HCT116 (cell line): Measurements from ENCODE around the gene C19orf44. TPM values are rescaled to one million over a fixed set of nuclear protein-coding genes. Genes with fewer than 3 reads are reported as not detected.

Experiments used
- ATAC-seq: fragments of 200-7000 bp; cut with Tn5 transposase; 2 replicates; pipeline ENCODE4 v1.9.1; 2020; ENCODE audit warnings: mild to moderate bottlenecking, moderate library complexity
- BruUV-seq: library from RNA; stranded (reverse); fragments of 400-500 nt; replicated peaks from 2 replicates; lab custom pipeline; 2021; lab: Mats Ljungman, UMichigan
- CTCF ChIA-PET: fragments of 300-600 bp; sonication (Branson Sonifier 250); formaldehyde crosslinking; loops from one replicate; lab custom pipeline; 2021; ENCODE audit warnings: antibody characterized with exemption; lab: Charles Lee
- POLR2A ChIA-PET: fragments of 300-600, 350-600 bp; sonication (Branson Sonifier 250); formaldehyde crosslinking; loops from one replicate; lab custom pipeline; 2021; ENCODE audit warnings: antibody characterized with exemption; lab: Charles Lee
- RAD21 ChIA-PET, 2 experiments: fragments of 300-600 bp; sonication (Branson Sonifier 250); formaldehyde crosslinking; loops; one replicate each; lab custom pipeline; 2023; ENCODE audit warnings: low total read pairs in 2 of 2; ENCODE audit not compliant: uncharacterized antibody in 2 of 2, unreplicated experiment in 2 of 2, low non-redundant PET in 1 of 2; lab: Charles Lee
- DNase-seq: peaks from one replicate; pipeline ENCODE4 v3.0.0-alpha.2; 2010; ENCODE audit warnings: low read depth, low spot score
- H2AFZ ChIP-seq: fragments of 200-600 bp; shearing (Covaris generic), sonication (generic); 2 replicates; pipeline ENCODE4 v1.6.1; 2017; ENCODE audit warnings: low read depth, mixed run types, mixed read lengths, antibody characterized with exemption, low read length; ENCODE audit not compliant: poor library complexity, severe bottlenecking
- H3K27ac ChIP-seq: 2 replicates; pipeline ENCODE4 v1.5.1; 2012; ENCODE audit warnings: low read depth, low read length
- H3K27me3 ChIP-seq: fragments of 200-600 bp; sonication (generic); 2 replicates; pipeline ENCODE4 v1.6.1; 2016; ENCODE audit warnings: mixed run types, low read length, mixed read lengths; ENCODE audit not compliant: insufficient read depth
- H3K36me3 ChIP-seq, 2 experiments: fragments of 200-500 bp in 1 of 2; fragments of 200-600 bp in 1 of 2; sonication (Bioruptor generic) in 1 of 2; sonication (generic) in 1 of 2; 2 replicates each; pipeline versions ENCODE4 v1.5.1 to v1.6.1; 2014 to 2016; ENCODE audit warnings: low read length in 2 of 2, inconsistent platforms in 1 of 2, mixed read lengths in 1 of 2, mixed run types in 1 of 2; ENCODE audit not compliant: insufficient read depth in 2 of 2, control insufficient read depth in 1 of 2
- H3K4me1 ChIP-seq, 2 experiments: fragments of 200-600 bp in 1 of 2; sonication (generic) in 1 of 2; 2 replicates each; pipeline versions ENCODE4 v1.5.1 to v1.6.1; 2012 to 2017; ENCODE audit warnings: low read length in 2 of 2, inconsistent platforms in 1 of 2, mild to moderate bottlenecking in 1 of 2, mixed read lengths in 1 of 2, mixed run types in 1 of 2, moderate library complexity in 1 of 2; ENCODE audit not compliant: insufficient read depth in 2 of 2, control insufficient read depth in 1 of 2
- H3K4me2 ChIP-seq: fragments of 200-600 bp; sonication (generic); 2 replicates; pipeline ENCODE4 v1.6.1; 2017; ENCODE audit warnings: mixed run types, low read length, mixed read lengths
- H3K4me3 ChIP-seq, 2 experiments: fragments of 200-600 bp in 1 of 2; sonication (generic) in 1 of 2; replicated peaks in 1 of 2; 2 replicates each; pipeline ENCODE4 v1.5.1; 2011 to 2016; ENCODE audit warnings: low read length in 2 of 2, control low read depth in 1 of 2, low read depth in 1 of 2, mild to moderate bottlenecking in 1 of 2, mixed read lengths in 1 of 2, mixed run types in 1 of 2
- H3K79me2 ChIP-seq: fragments of 200-600 bp; sonication (generic); 2 replicates; pipeline ENCODE4 v1.6.1; 2017; ENCODE audit warnings: mild to moderate bottlenecking, mixed run types, low read length, moderate library complexity, mixed read lengths; ENCODE audit not compliant: insufficient read depth
- H3K9ac ChIP-seq: fragments of 200-600 bp; sonication (generic); 2 replicates; pipeline ENCODE4 v1.6.1; 2016; ENCODE audit warnings: low read length, mixed read lengths
- H3K9me2 ChIP-seq: fragments of 200-600 bp; sonication (generic), shearing (Covaris generic); 2 replicates; pipeline ENCODE4 v1.6.1; 2017; ENCODE audit warnings: mixed run types, mild to moderate bottlenecking, moderate library complexity; ENCODE audit not compliant: insufficient read depth
- H3K9me3 ChIP-seq, 2 experiments: fragments of 200-500 bp in 1 of 2; fragments of 200-600 bp in 1 of 2; sonication (Bioruptor generic) in 1 of 2; sonication (generic) in 1 of 2; 2 replicates each; pipeline ENCODE4 v1.6.1; 2014 to 2017; ENCODE audit warnings: low read length in 2 of 2, mixed read lengths in 2 of 2, inconsistent platforms in 1 of 2, low read depth in 1 of 2, mild to moderate bottlenecking in 1 of 2, mixed run types in 1 of 2, moderate library complexity in 1 of 2; ENCODE audit not compliant: control insufficient read depth in 1 of 2, insufficient read depth in 1 of 2
- H4K20me1 ChIP-seq: fragments of 200-600 bp; sonication (generic), shearing (Covaris generic); 2 replicates; pipeline ENCODE4 v1.6.1; 2017; ENCODE audit warnings: mixed run types, mild to moderate bottlenecking, moderate library complexity; ENCODE audit not compliant: insufficient read depth
- CEBPB ChIP-seq: IDR thresholded peaks from 2 replicates; pipeline ENCODE4 v1.6.1; 2012; ENCODE audit warnings: low read depth
- POLR2AphosphoS5 ChIP-seq: IDR thresholded peaks from 2 replicates; pipeline ENCODE4 v1.6.1; 2011; ENCODE audit warnings: mild to moderate bottlenecking, low read depth, low read length, moderate library complexity
- RAD21 ChIP-seq: IDR thresholded peaks from 2 replicates; pipeline ENCODE4 v1.6.1; 2012; ENCODE audit warnings: low read depth, mild to moderate bottlenecking
- SP1 ChIP-seq: IDR thresholded peaks from 2 replicates; pipeline ENCODE4 v1.6.1; 2012; ENCODE audit warnings: low read depth
- SRF ChIP-seq: IDR thresholded peaks from 2 replicates; pipeline ENCODE4 v1.6.1; 2012; ENCODE audit warnings: low read depth
- YY1 ChIP-seq: IDR thresholded peaks from 2 replicates; pipeline ENCODE4 v1.6.1; 2011; ENCODE audit warnings: low read length, low read depth, moderate library complexity, mild to moderate bottlenecking; ENCODE audit not compliant: insufficient replicate concordance; ENCODE audit errors: extremely low read depth
- ZFX ChIP-seq: fragments of 450-650 bp; IDR thresholded peaks from 2 replicates; pipeline ENCODE4 v1.6.1; 2017
- intact Hi-C: fragments of 100-400 bp; cut with micrococcal nuclease; formaldehyde crosslinking; loops from 2 replicates; pipeline ENCODE4 v1.10.0; 2022
- total RNA-seq: library from RNA; stranded (reverse); gene quantifications from one replicate; pipeline ENCODE4 v1.2.1, GENCODE V29; 2021; ENCODE audit not compliant: unreplicated experiment
- TF ChIP-seq, protein P1 (sequence below): IDR thresholded peaks from 2 replicates; pipeline ENCODE4 v1.6.1; 2012
- TF ChIP-seq, protein P2 (sequence below): IDR thresholded peaks from 2 replicates; pipeline ENCODE4 v1.6.1; 2011; ENCODE audit warnings: mild to moderate bottlenecking, low read length, moderate library complexity; ENCODE audit not compliant: insufficient replicate concordance; ENCODE audit errors: extremely low read depth
- TF ChIP-seq, protein P3 (sequence below): IDR thresholded peaks from 2 replicates; pipeline ENCODE4 v1.6.1; 2012; ENCODE audit warnings: low read depth

Gene C19orf44
- total RNA-seq, 1 experiment from 2014 or later, result 6.8 TPM

DNA sequence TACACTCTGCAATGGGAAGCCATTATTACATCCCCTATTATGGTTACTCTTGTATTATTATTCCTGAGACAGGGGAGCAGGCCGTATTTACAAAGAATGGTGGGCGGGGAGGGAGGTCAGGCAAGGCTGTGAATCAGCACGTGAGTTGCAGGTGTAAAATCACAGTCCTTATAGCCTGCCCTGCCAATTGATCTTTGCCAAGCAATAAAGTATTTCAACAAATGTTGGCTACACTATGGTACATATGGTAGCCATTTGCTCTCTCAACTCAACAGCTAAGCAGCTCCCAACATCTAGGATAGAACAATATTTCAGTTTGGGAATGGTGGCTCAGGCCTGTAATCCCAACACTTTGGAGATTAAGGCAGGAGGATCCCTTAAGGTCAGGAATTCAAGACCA lies 36.5 kb upstream of the C19orf44 start (continued):
- TF ChIP-seq, protein P1, sequence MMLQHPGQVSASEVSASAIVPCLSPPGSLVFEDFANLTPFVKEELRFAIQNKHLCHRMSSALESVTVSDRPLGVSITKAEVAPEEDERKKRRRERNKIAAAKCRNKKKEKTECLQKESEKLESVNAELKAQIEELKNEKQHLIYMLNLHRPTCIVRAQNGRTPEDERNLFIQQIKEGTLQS, result no peak
- TF ChIP-seq RAD21, result no peak
- TF ChIP-seq, all 23 proteins: peak for 0

DNA sequence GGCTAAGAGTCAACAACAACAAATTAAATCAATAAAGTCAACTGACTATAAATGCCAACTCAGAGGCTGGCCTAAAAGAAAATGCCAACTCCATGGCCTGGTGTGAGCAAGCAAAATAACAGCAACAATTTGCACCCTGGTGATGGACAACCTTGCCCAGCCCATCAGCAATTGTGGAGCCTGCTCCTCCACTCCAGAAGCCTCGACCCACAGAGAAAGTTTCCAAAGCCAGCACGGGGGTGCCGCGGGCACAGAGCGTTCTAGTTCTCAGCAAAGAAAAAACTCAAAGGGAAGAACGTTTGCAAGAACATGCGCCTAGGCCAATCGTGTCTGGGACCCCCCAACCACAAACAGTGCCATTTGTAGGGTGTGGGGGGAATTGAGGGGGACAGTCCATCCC lies 35.7 kb upstream of the C19orf44 start:
- no TSS peak for BruUV-seq
- ChIA-PET RAD21 (no interaction called here), CTCF (no interaction called here), POLR2A (no interaction called here)
- no peak overlapping the region for H2AFZ ChIP-seq
- H3K27me3 ChIP-seq, result no peaks in the 10 kb centered on the region
- ATAC-seq, result no peak
- H4K20me1 ChIP-seq, result 0 out of 2 replicates have a peak, but pooled peaks cover 5% of the 10 kb centered on the region
- intact Hi-C loops, result no loop called here
- no peaks in the 10 kb centered on the region for H3K36me3 ChIP-seq
- H3K9me3 ChIP-seq, result no peaks in the 10 kb centered on the region
- no peak overlapping the region for H3K4me3 ChIP-seq
- H3K9ac ChIP-seq, result no peak overlapping the region
- peaks cover 90% of the 10 kb centered on the region for H3K79me2 ChIP-seq
- H3K27ac ChIP-seq, result no peak overlapping the region
- H3K4me2 ChIP-seq, result no peak overlapping the region
- TF ChIP-seq POLR2AphosphoS5, result no peak
- TF ChIP-seq ZFX, result no peak
- no peak for TF ChIP-seq CEBPB
- TF ChIP-seq, protein P2, sequence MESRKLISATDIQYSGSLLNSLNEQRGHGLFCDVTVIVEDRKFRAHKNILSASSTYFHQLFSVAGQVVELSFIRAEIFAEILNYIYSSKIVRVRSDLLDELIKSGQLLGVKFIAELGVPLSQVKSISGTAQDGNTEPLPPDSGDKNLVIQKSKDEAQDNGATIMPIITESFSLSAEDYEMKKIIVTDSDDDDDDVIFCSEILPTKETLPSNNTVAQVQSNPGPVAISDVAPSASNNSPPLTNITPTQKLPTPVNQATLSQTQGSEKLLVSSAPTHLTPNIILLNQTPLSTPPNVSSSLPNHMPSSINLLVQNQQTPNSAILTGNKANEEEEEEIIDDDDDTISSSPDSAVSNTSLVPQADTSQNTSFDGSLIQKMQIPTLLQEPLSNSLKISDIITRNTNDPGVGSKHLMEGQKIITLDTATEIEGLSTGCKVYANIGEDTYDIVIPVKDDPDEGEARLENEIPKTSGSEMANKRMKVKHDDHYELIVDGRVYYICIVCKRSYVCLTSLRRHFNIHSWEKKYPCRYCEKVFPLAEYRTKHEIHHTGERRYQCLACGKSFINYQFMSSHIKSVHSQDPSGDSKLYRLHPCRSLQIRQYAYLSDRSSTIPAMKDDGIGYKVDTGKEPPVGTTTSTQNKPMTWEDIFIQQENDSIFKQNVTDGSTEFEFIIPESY, result no peak
- no peak for TF ChIP-seq SP1
- TF ChIP-seq YY1, result no peak
- no peak for TF ChIP-seq SRF
- TF ChIP-seq, protein P3, sequence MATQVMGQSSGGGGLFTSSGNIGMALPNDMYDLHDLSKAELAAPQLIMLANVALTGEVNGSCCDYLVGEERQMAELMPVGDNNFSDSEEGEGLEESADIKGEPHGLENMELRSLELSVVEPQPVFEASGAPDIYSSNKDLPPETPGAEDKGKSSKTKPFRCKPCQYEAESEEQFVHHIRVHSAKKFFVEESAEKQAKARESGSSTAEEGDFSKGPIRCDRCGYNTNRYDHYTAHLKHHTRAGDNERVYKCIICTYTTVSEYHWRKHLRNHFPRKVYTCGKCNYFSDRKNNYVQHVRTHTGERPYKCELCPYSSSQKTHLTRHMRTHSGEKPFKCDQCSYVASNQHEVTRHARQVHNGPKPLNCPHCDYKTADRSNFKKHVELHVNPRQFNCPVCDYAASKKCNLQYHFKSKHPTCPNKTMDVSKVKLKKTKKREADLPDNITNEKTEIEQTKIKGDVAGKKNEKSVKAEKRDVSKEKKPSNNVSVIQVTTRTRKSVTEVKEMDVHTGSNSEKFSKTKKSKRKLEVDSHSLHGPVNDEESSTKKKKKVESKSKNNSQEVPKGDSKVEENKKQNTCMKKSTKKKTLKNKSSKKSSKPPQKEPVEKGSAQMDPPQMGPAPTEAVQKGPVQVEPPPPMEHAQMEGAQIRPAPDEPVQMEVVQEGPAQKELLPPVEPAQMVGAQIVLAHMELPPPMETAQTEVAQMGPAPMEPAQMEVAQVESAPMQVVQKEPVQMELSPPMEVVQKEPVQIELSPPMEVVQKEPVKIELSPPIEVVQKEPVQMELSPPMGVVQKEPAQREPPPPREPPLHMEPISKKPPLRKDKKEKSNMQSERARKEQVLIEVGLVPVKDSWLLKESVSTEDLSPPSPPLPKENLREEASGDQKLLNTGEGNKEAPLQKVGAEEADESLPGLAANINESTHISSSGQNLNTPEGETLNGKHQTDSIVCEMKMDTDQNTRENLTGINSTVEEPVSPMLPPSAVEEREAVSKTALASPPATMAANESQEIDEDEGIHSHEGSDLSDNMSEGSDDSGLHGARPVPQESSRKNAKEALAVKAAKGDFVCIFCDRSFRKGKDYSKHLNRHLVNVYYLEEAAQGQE, result no peak
- TF ChIP-seq, all 23 proteins: peak for 0
- DNase-seq, result no peak
- Histone ChIP-seq H3K4me1 (peaks cover 22 to 43% of the 10 kb centered on the region in 2 experiments), H3K9me2 (no peaks in the 10 kb centered on the region)
